Measurements from ENCODE around the gene RRM2.
A peak's percentile ranks its signal among the peaks of the same experiment; 100 is the strongest.

Gene RRM2

GRCh38 chr2:10161961-10162441 lies 39.5 kb downstream of the RRM2 start:
- H3K4me3 ChIP-seq (replicated peaks in 1 of 2; ENCODE audit: low read depth in 2 of 2, low read length in 2 of 2): no peak overlapping the region
- DNase-seq (ENCODE audit: low read depth in 2 of 2): peak; percentile 33 to 64
- TF ChIP-seq CTCF (IDR thresholded peaks at IDR 0.05; ENCODE audit: low read depth, low read length): no peak

- H3K4me3 ChIP-seq (replicated peaks in 1 of 2; ENCODE audit: low read depth in 2 of 2, low read length in 2 of 2): no peak overlapping the region
- TF ChIP-seq CTCF (IDR thresholded peaks at IDR 0.05; ENCODE audit: low read depth, low read length): no peak
- no peak for DNase-seq (ENCODE audit: low read depth in 2 of 2)
Measured at GRCh38 chr2:10162586-10163497, 40.3 kb downstream of the RRM2 start.

- DNase-seq (ENCODE audit: low read depth in 2 of 2): peak in 1 of 2 donors; percentile 52
- no peak for TF ChIP-seq CTCF (IDR thresholded peaks at IDR 0.05; ENCODE audit: low read depth, low read length)
Measured at GRCh38 chr2:10163498-10164486, 41.3 kb downstream of the RRM2 start.

GRCh38 chr2:10164601-10165000 lies 42.1 kb downstream of the RRM2 start:
- H3K4me3 ChIP-seq (replicated peaks in 1 of 2; ENCODE audit: low read depth in 2 of 2, low read length in 2 of 2): no peak overlapping the region
- no peak for DNase-seq (ENCODE audit: low read depth in 2 of 2)

More at GRCh38 chr2:10163498-10164486, 41.3 kb downstream of the RRM2 start:
- H3K4me3 ChIP-seq (replicated peaks in 1 of 2; ENCODE audit: low read depth in 2 of 2, low read length in 2 of 2): no peak overlapping the region

DNA sequence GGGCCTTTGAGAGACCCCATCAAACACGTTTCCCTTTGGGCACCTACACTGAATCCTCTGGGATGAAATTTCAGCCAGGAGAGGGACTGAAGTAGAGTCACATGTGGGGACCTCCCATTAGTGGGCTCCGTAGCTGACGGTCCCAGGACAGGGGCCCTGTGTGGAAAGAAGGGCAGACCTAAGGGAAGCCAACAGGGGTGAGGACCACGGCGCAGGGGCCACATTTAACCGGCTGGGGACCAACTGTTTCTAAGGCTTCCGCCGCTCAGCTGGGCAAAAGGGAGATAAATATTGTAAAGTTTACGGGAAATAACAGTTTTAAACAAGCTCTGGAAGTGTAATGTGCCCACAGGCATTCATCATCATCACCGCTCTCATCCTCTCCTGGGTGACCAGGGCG lies 42.7 kb downstream of the RRM2 start:
- no peak for TF ChIP-seq CTCF (IDR thresholded peaks at IDR 0.05; ENCODE audit: low read depth, low read length)
- DNase-seq (ENCODE audit: low read depth in 2 of 2): no peak

More at GRCh38 chr2:10164601-10165000, 42.1 kb downstream of the RRM2 start:
- no peak for TF ChIP-seq CTCF (IDR thresholded peaks at IDR 0.05; ENCODE audit: low read depth, low read length)

DNA sequence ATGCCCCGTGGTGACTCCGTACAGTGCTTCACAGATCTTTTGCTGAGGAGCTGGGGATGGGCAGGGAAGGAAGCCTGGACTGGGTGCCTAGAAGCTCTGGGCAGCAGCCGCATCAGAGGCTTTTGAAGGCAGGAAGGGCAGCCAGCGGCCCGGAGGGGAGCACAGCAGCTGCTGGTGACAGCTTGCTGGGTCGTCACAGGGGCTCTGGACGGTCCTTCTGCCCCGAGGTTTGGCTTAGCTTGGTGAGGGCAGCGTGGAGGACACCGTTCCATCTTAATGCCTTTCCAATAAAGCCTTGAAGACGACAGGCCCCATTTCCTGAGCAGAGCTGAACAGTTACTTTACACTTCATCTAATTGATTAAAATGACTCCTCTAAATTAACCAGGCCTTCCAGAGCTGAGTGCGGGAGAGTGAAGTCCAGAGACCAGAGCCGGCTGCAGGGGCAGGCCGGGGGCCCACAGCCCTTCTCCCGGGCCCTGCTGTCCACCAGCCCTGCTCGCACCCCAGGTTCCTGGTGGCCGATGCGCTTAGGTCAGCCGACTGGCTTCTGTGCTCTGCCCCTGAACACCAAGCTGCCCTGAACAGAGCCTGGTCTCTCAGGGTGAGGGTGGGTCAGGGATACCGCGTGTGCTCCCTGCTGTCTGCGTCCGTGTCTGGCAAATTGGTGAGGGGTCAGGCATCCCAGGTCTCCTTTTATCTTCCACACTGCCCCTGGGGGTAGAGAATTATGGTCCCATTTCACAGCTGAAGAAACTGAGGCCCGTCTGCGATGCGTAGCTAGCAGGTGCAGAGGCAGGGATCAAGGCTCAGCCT lies 43.5 kb downstream of the RRM2 start:
- no peak overlapping the region for H3K4me3 ChIP-seq (replicated peaks in 1 of 2; ENCODE audit: low read depth in 2 of 2, low read length in 2 of 2)
- no peak for TF ChIP-seq CTCF (IDR thresholded peaks at IDR 0.05; ENCODE audit: low read depth, low read length)
- no peak for DNase-seq (ENCODE audit: low read depth in 2 of 2)

More for the DNA sequence above, 42.7 kb downstream of the RRM2 start:
- no peak overlapping the region for H3K4me3 ChIP-seq (replicated peaks in 1 of 2; ENCODE audit: low read depth in 2 of 2, low read length in 2 of 2)

All from cardiac fibroblast (primary cell).